HG03025 (cell line): Measurements from ENCODE around the gene LINC01488.

Experiments used
- ATAC-seq: cut with Tn5 transposase; IDR thresholded peaks from one replicate; pipeline ENCODE4 v1.9.1; 2021; ENCODE audit warnings: mild to moderate bottlenecking, moderate library complexity; ENCODE audit not compliant: unreplicated experiment, low FRiP score

LINC01488 gene

GRCh38 chr11:69481393-69481844, at the start of gene LINC01488:
Gene LINC01488 (plus strand): TSS chr11:69481663.
- ATAC-seq = no peak

- no peak for ATAC-seq
Measured at GRCh38 chr11:69431893-69432738, 49.3 kb upstream of the LINC01488 start.

GRCh38 chr11:69433741-69434140, 47.7 kb upstream of the LINC01488 start:
- ATAC-seq = no peak

GRCh38 chr11:69434471-69434931, 47.0 kb upstream of the LINC01488 start:
- ATAC-seq = no peak

GRCh38 chr11:69435161-69435986, 46.1 kb upstream of the LINC01488 start:
- no peak for ATAC-seq

GRCh38 chr11:69436041-69436982, 45.2 kb upstream of the LINC01488 start:
- ATAC-seq = no peak

- no peak for ATAC-seq
Measured at GRCh38 chr11:69437001-69437875, 44.2 kb upstream of the LINC01488 start.

GRCh38 chr11:69437876-69438205, 43.6 kb upstream of the LINC01488 start:
- no peak for ATAC-seq

- ATAC-seq = no peak
Measured at GRCh38 chr11:69438286-69438920, 43.1 kb upstream of the LINC01488 start.

GRCh38 chr11:69439127-69439526, 42.3 kb upstream of the LINC01488 start:
- no peak for ATAC-seq

GRCh38 chr11:69439651-69440464, 41.6 kb upstream of the LINC01488 start:
- ATAC-seq = no peak

- no peak for ATAC-seq
Measured at GRCh38 chr11:69440876-69441275, 40.6 kb upstream of the LINC01488 start.

- no peak for ATAC-seq
Measured at GRCh38 chr11:69442012-69442806, 39.3 kb upstream of the LINC01488 start.

GRCh38 chr11:69442807-69443137, 38.7 kb upstream of the LINC01488 start:
- ATAC-seq = no peak

GRCh38 chr11:69443138-69443967, 38.1 kb upstream of the LINC01488 start:
- ATAC-seq = peak; percentile 82

- ATAC-seq = no peak
Measured at GRCh38 chr11:69443968-69444364, 37.5 kb upstream of the LINC01488 start.
